HCT116 (cell line): ENCODE data around the gene LARP4. TPM values are rescaled to one million over a fixed set of nuclear protein-coding genes. Genes with fewer than 3 reads are reported as not detected.

Experiments
- ATAC-seq: fragments of 200-7000 bp; cut with Tn5 transposase; 2 replicates; pipeline ENCODE4 v1.9.1; 2020; ENCODE audit warnings: mild to moderate bottlenecking, moderate library complexity
- BruUV-seq: library from RNA; stranded (reverse); fragments of 400-500 nt; replicated peaks from 2 replicates; lab custom pipeline; 2021; lab: Mats Ljungman, UMichigan
- CTCF ChIA-PET: fragments of 300-600 bp; sonication (Branson Sonifier 250); formaldehyde crosslinking; loops from one replicate; lab custom pipeline; 2021; ENCODE audit warnings: antibody characterized with exemption; lab: Charles Lee
- POLR2A ChIA-PET: fragments of 300-600, 350-600 bp; sonication (Branson Sonifier 250); formaldehyde crosslinking; loops from one replicate; lab custom pipeline; 2021; ENCODE audit warnings: antibody characterized with exemption; lab: Charles Lee
- RAD21 ChIA-PET, 2 experiments: fragments of 300-600 bp; sonication (Branson Sonifier 250); formaldehyde crosslinking; loops; one replicate each; lab custom pipeline; 2023; ENCODE audit warnings: low total read pairs in 2 of 2; ENCODE audit not compliant: uncharacterized antibody in 2 of 2, unreplicated experiment in 2 of 2, low non-redundant PET in 1 of 2; lab: Charles Lee
- DNase-seq: peaks from one replicate; pipeline ENCODE4 v3.0.0-alpha.2; 2010; ENCODE audit warnings: low read depth, low spot score
- H2AFZ ChIP-seq: fragments of 200-600 bp; shearing (Covaris generic), sonication (generic); 2 replicates; pipeline ENCODE4 v1.6.1; 2017; ENCODE audit warnings: low read depth, mixed run types, mixed read lengths, antibody characterized with exemption, low read length; ENCODE audit not compliant: poor library complexity, severe bottlenecking
- H3K27ac ChIP-seq: 2 replicates; pipeline ENCODE4 v1.5.1; 2012; ENCODE audit warnings: low read depth, low read length
- H3K27me3 ChIP-seq: fragments of 200-600 bp; sonication (generic); 2 replicates; pipeline ENCODE4 v1.6.1; 2016; ENCODE audit warnings: mixed run types, low read length, mixed read lengths; ENCODE audit not compliant: insufficient read depth
- H3K36me3 ChIP-seq, 2 experiments: fragments of 200-500 bp in 1 of 2; fragments of 200-600 bp in 1 of 2; sonication (Bioruptor generic) in 1 of 2; sonication (generic) in 1 of 2; 2 replicates each; pipeline versions ENCODE4 v1.5.1 to v1.6.1; 2014 to 2016; ENCODE audit warnings: low read length in 2 of 2, inconsistent platforms in 1 of 2, mixed read lengths in 1 of 2, mixed run types in 1 of 2; ENCODE audit not compliant: insufficient read depth in 2 of 2, control insufficient read depth in 1 of 2
- H3K4me1 ChIP-seq, 2 experiments: fragments of 200-600 bp in 1 of 2; sonication (generic) in 1 of 2; 2 replicates each; pipeline versions ENCODE4 v1.5.1 to v1.6.1; 2012 to 2017; ENCODE audit warnings: low read length in 2 of 2, inconsistent platforms in 1 of 2, mild to moderate bottlenecking in 1 of 2, mixed read lengths in 1 of 2, mixed run types in 1 of 2, moderate library complexity in 1 of 2; ENCODE audit not compliant: insufficient read depth in 2 of 2, control insufficient read depth in 1 of 2
- H3K4me2 ChIP-seq: fragments of 200-600 bp; sonication (generic); 2 replicates; pipeline ENCODE4 v1.6.1; 2017; ENCODE audit warnings: mixed run types, low read length, mixed read lengths
- H3K4me3 ChIP-seq, 2 experiments: fragments of 200-600 bp in 1 of 2; sonication (generic) in 1 of 2; replicated peaks in 1 of 2; 2 replicates each; pipeline ENCODE4 v1.5.1; 2011 to 2016; ENCODE audit warnings: low read length in 2 of 2, control low read depth in 1 of 2, low read depth in 1 of 2, mild to moderate bottlenecking in 1 of 2, mixed read lengths in 1 of 2, mixed run types in 1 of 2
- H3K79me2 ChIP-seq: fragments of 200-600 bp; sonication (generic); 2 replicates; pipeline ENCODE4 v1.6.1; 2017; ENCODE audit warnings: mild to moderate bottlenecking, mixed run types, low read length, moderate library complexity, mixed read lengths; ENCODE audit not compliant: insufficient read depth
- H3K9ac ChIP-seq: fragments of 200-600 bp; sonication (generic); 2 replicates; pipeline ENCODE4 v1.6.1; 2016; ENCODE audit warnings: low read length, mixed read lengths
- H3K9me2 ChIP-seq: fragments of 200-600 bp; sonication (generic), shearing (Covaris generic); 2 replicates; pipeline ENCODE4 v1.6.1; 2017; ENCODE audit warnings: mixed run types, mild to moderate bottlenecking, moderate library complexity; ENCODE audit not compliant: insufficient read depth
- H3K9me3 ChIP-seq, 2 experiments: fragments of 200-500 bp in 1 of 2; fragments of 200-600 bp in 1 of 2; sonication (Bioruptor generic) in 1 of 2; sonication (generic) in 1 of 2; 2 replicates each; pipeline ENCODE4 v1.6.1; 2014 to 2017; ENCODE audit warnings: low read length in 2 of 2, mixed read lengths in 2 of 2, inconsistent platforms in 1 of 2, low read depth in 1 of 2, mild to moderate bottlenecking in 1 of 2, mixed run types in 1 of 2, moderate library complexity in 1 of 2; ENCODE audit not compliant: control insufficient read depth in 1 of 2, insufficient read depth in 1 of 2
- H4K20me1 ChIP-seq: fragments of 200-600 bp; sonication (generic), shearing (Covaris generic); 2 replicates; pipeline ENCODE4 v1.6.1; 2017; ENCODE audit warnings: mixed run types, mild to moderate bottlenecking, moderate library complexity; ENCODE audit not compliant: insufficient read depth
- CEBPB ChIP-seq: IDR thresholded peaks from 2 replicates; pipeline ENCODE4 v1.6.1; 2012; ENCODE audit warnings: low read depth
- EGR1 ChIP-seq: IDR thresholded peaks from 2 replicates; pipeline ENCODE4 v1.6.1; 2012; ENCODE audit warnings: low read depth
- ELF1 ChIP-seq: IDR thresholded peaks from 2 replicates; pipeline ENCODE4 v1.6.1; 2012; ENCODE audit warnings: low read depth, borderline replicate concordance
- FOSL1 ChIP-seq: IDR thresholded peaks from 2 replicates; pipeline ENCODE4 v1.6.1; 2012; ENCODE audit warnings: low read depth
- JUND ChIP-seq: IDR thresholded peaks from 2 replicates; pipeline ENCODE4 v1.6.1; 2012
- MAX ChIP-seq: IDR thresholded peaks from 2 replicates; pipeline ENCODE4 v1.6.1; 2012
- POLR2AphosphoS5 ChIP-seq: IDR thresholded peaks from 2 replicates; pipeline ENCODE4 v1.6.1; 2011; ENCODE audit warnings: mild to moderate bottlenecking, low read depth, low read length, moderate library complexity
- RAD21 ChIP-seq: IDR thresholded peaks from 2 replicates; pipeline ENCODE4 v1.6.1; 2012; ENCODE audit warnings: low read depth, mild to moderate bottlenecking
- REST ChIP-seq: IDR thresholded peaks from 2 replicates; pipeline ENCODE4 v1.6.1; 2012; ENCODE audit warnings: low read depth
- SIN3A ChIP-seq: IDR thresholded peaks from 2 replicates; pipeline ENCODE4 v1.6.1; 2012; ENCODE audit warnings: low read depth
- SP1 ChIP-seq: IDR thresholded peaks from 2 replicates; pipeline ENCODE4 v1.6.1; 2012; ENCODE audit warnings: low read depth
- SRF ChIP-seq: IDR thresholded peaks from 2 replicates; pipeline ENCODE4 v1.6.1; 2012; ENCODE audit warnings: low read depth
- TCF7L2 ChIP-seq: IDR thresholded peaks from 2 replicates; pipeline ENCODE4 v1.7.0; 2011; ENCODE audit warnings: borderline replicate concordance, inconsistent platforms; ENCODE audit not compliant: insufficient read depth, insufficient read length; ENCODE audit errors: extremely low read depth
- ZFX ChIP-seq: fragments of 450-650 bp; IDR thresholded peaks from 2 replicates; pipeline ENCODE4 v1.6.1; 2017
- intact Hi-C: fragments of 100-400 bp; cut with micrococcal nuclease; formaldehyde crosslinking; loops from 2 replicates; pipeline ENCODE4 v1.10.0; 2022
- total RNA-seq: library from RNA; stranded (reverse); gene quantifications from one replicate; pipeline ENCODE4 v1.2.1, GENCODE V29; 2021; ENCODE audit not compliant: unreplicated experiment
- TF ChIP-seq, protein P1 (sequence below), 3 experiments: fragments of 200-600 bp in 1 of 3; sonication (generic) in 1 of 3; IDR thresholded peaks in 2 of 3; conservative IDR thresholded peaks in 1 of 3; 2 replicates each; pipeline ENCODE4 v1.5.1; 2012 to 2017; ENCODE audit warnings: low read depth in 2 of 3, low read length in 2 of 3, antibody characterized with exemption in 1 of 3, borderline replicate concordance in 1 of 3, control low read depth in 1 of 3, mild to moderate bottlenecking in 1 of 3, mixed read lengths in 1 of 3, mixed run types in 1 of 3, moderate library complexity in 1 of 3; ENCODE audit not compliant: insufficient read depth in 1 of 3
- TF ChIP-seq, protein P2 (sequence below): IDR thresholded peaks from 2 replicates; pipeline ENCODE4 v1.6.1; 2012

LARP4 gene
- total RNA-seq, 1 experiment from 2014 or later: 76.3 TPM

DNA sequence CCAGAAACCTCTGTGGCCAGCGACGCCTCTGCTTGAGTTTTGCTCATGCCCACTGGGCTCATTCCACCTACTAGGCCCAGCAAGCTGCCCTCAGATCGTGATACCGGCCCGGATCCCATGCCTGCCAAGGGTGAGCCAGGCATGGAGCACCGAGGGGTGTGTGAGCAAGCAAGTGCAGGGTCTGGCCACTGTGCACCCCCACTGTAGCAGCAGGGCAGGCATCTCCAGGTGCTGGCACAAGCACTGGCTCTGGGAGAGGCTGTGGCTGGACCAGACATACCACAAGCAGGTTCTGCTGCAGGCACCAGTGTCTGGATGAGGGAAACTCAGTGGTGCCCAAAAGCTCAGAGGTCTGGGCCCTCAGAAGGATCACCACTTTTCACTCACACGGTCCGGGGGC, 24.9 kb upstream of the LARP4 start:
- Histone ChIP-seq H3K4me3 (no peak overlapping the region), H3K36me3 (no peaks in the 10 kb centered on the region), H3K9me2 (no peaks in the 10 kb centered on the region), H3K4me1 (no peaks in the 10 kb centered on the region), H3K79me2 (no peaks in the 10 kb centered on the region), H2AFZ (no peak overlapping the region), H3K9me3 (no peaks in the 10 kb centered on the region), H3K4me2 (no peak overlapping the region), H4K20me1 (no peaks in the 10 kb centered on the region), H3K9ac (no peak overlapping the region), H3K27ac (no peak overlapping the region; the same call in 1 of the 2 replicates), H3K27me3 (no peaks in the 10 kb centered on the region)
- intact Hi-C loops: no loop called here
- ChIA-PET CTCF (no interaction called here), POLR2A (no interaction called here), RAD21 (no interaction called here)
- BruUV-seq: no TSS peak
- no peak for ATAC-seq
- TF ChIP-seq POLR2AphosphoS5 (no peak), SIN3A (no peak), ZFX (no peak), RAD21 (no peak), EGR1 (no peak), MAX (no peak), SP1 (no peak), TCF7L2 (no peak), SRF (no peak), FOSL1 (no peak), ELF1 (no peak), REST (no peak), JUND (no peak), CEBPB (no peak)
- TF ChIP-seq, protein P1, sequence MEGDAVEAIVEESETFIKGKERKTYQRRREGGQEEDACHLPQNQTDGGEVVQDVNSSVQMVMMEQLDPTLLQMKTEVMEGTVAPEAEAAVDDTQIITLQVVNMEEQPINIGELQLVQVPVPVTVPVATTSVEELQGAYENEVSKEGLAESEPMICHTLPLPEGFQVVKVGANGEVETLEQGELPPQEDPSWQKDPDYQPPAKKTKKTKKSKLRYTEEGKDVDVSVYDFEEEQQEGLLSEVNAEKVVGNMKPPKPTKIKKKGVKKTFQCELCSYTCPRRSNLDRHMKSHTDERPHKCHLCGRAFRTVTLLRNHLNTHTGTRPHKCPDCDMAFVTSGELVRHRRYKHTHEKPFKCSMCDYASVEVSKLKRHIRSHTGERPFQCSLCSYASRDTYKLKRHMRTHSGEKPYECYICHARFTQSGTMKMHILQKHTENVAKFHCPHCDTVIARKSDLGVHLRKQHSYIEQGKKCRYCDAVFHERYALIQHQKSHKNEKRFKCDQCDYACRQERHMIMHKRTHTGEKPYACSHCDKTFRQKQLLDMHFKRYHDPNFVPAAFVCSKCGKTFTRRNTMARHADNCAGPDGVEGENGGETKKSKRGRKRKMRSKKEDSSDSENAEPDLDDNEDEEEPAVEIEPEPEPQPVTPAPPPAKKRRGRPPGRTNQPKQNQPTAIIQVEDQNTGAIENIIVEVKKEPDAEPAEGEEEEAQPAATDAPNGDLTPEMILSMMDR (IDR thresholded peaks at IDR 0.05 in 2 of 3, conservative IDR thresholded peaks at IDR 0.05 in 1 of 3; ENCODE audit: borderline replicate concordance in 1 of 3, insufficient read depth in 1 of 3, low read depth in 2 of 3, low read length in 2 of 3): no peak
- TF ChIP-seq, protein P2, sequence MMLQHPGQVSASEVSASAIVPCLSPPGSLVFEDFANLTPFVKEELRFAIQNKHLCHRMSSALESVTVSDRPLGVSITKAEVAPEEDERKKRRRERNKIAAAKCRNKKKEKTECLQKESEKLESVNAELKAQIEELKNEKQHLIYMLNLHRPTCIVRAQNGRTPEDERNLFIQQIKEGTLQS: no peak
- no peak for DNase-seq
